MM.1S (cell line): Measurements from ENCODE around the gene UBAC1.

Experiments used
- CTCF ChIP-seq: fragments of 300-600 bp; sonication (generic); IDR thresholded peaks from 2 replicates; pipeline ENCODE4 v1.5.1; 2016; ENCODE audit warnings: antibody characterized with exemption, low read length, mixed read lengths
- EZH2phosphoT487 ChIP-seq: fragments of 300-600 bp; sonication (generic); IDR thresholded peaks from 2 replicates; pipeline ENCODE4 v1.6.1; 2018; ENCODE audit warnings: antibody characterized with exemption, low read length

- TF ChIP-seq CTCF (no peak), EZH2phosphoT487 (no peak)
Measured at GRCh38 chr9:135944444-135945252, 16.5 kb downstream of the UBAC1 start.
